Neural cell (in vitro differentiated cells): ENCODE data around the gene LPA.
"Not testable (repeated sequence)": the region's sequence is repeated elsewhere in the genome, so short reads cannot be mapped to it uniquely, and the experiment has no call there.

Experiments
- CTCF ChIP-seq: fragments of 450-650 bp; IDR thresholded peaks from 2 replicates; pipeline ENCODE4 v1.5.1; 2014; ENCODE audit warnings: antibody characterized with exemption, mild to moderate bottlenecking, moderate library complexity; ENCODE audit not compliant: poor library complexity, severe bottlenecking
- EP300 ChIP-seq: fragments of 450-650 bp; conservative IDR thresholded peaks from 2 replicates; pipeline ENCODE4 v1.6.1; 2014; ENCODE audit warnings: antibody characterized with exemption, mild to moderate bottlenecking, moderate library complexity; ENCODE audit not compliant: poor library complexity, severe bottlenecking
- EZH2 ChIP-seq: fragments of 200-600, 300-800 bp; shearing (Covaris generic), sonication (generic); IDR thresholded peaks from 2 replicates; pipeline ENCODE4 v1.6.1; 2014; ENCODE audit warnings: antibody characterized with exemption, low read length, borderline replicate concordance, mild to moderate bottlenecking; ENCODE audit not compliant: insufficient read depth, poor library complexity, severe bottlenecking
- MXI1 ChIP-seq: fragments of 450-650 bp; conservative IDR thresholded peaks from 2 replicates; pipeline ENCODE4 v1.6.1; 2014; ENCODE audit warnings: antibody characterized with exemption, mild to moderate bottlenecking; ENCODE audit not compliant: poor library complexity, severe bottlenecking
- POLR2AphosphoS5 ChIP-seq: IDR thresholded peaks from 2 replicates; pipeline ENCODE4 v1.6.1; 2012
- RAD21 ChIP-seq: fragments of 450-650 bp; conservative IDR thresholded peaks from 2 replicates; pipeline ENCODE4 v1.6.1; 2014; ENCODE audit warnings: antibody characterized with exemption, mild to moderate bottlenecking, moderate library complexity
- REST ChIP-seq: IDR thresholded peaks from 2 replicates; pipeline ENCODE4 v1.6.1; 2012; ENCODE audit warnings: borderline replicate concordance
- SMC3 ChIP-seq: fragments of 450-650 bp; conservative IDR thresholded peaks from 2 replicates; pipeline ENCODE4 v1.6.1; 2014; ENCODE audit warnings: antibody characterized with exemption, mild to moderate bottlenecking, moderate library complexity; ENCODE audit not compliant: poor library complexity
- TAF1 ChIP-seq: IDR thresholded peaks from 2 replicates; pipeline ENCODE4 v1.6.1; 2012; ENCODE audit warnings: low read depth

GRCh38 chr6:160701918-160702680, 38.0 kb upstream of the LPA start, which contains the start of gene PLG:
- TF ChIP-seq CTCF, POLR2AphosphoS5, SMC3, EZH2, REST, MXI1, TAF1, EP300, RAD21: not testable (repeated sequence)
